HG03196 (cell line): ENCODE data around the gene IMMT.
"Not testable (repeated sequence)": the region's sequence is repeated elsewhere in the genome, so short reads cannot be mapped to it uniquely, and the experiment has no call there.

Source experiments
- ATAC-seq: cut with Tn5 transposase; IDR thresholded peaks from one replicate; pipeline ENCODE4 v1.9.1; 2021; ENCODE audit not compliant: unreplicated experiment

The IMMT gene

DNA sequence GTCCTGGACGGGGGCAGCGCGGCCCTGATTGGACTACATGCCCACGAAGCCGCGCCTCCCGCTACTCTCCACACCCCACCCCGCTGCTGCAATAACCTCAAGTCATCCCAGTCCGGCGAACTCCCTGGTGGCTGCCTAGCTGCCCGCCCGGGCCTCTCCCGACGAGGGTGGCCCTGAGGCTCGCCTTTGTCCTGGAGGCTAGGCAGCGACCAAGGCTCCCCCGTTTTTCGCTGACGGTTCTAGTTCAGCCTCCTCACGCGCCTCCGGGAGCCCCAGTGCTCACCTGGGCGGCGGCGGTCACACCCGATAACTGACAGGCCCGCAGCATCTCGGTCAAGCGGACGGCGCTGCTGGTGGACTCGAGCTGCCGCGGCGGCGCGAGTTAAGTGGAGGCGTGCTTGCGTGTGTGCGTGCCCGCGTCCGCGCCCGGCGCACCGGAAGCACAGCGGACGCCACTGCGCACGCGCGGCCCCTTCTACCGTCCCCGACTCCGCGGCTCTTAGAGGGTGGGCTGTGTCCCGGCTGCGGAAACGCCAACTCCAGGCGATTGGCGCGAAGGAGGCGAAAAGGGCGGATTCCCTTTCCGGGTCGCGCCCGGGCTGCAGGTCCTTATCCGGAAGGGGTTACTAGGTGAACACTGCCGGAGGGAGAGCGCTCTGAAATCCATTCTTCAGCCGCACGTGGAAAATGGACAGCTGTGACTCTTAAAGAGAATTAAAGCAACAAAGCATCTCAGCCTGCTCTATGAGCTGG, at the start of gene IMMT:
IMMT (minus strand) TSS at position 408 of the 753 bp plus-strand sequence; CDS start at position 328, 80 bp downstream.
- ATAC-seq = peak; percentile 86

DNA sequence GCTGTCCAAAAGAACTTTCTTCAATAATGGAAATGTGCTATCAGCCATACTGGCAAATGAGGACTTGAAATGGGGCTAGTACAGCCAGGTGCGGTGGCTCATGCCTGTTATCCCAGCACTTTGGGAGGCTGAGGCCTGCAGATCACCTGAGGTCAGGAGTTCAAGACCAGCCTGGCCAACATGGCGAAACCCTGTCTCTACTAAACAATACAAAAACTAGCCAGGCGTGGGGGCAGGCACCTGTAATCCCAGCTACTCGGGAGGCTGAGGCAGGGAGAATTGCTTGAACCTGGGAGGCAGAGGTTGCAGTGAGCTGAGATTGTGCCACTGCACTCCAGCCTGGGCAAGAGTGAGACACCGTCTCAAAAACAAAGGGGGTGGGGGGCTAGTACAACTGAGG, 49.5 kb upstream of the IMMT start:
- ATAC-seq = not testable (repeated sequence)

DNA sequence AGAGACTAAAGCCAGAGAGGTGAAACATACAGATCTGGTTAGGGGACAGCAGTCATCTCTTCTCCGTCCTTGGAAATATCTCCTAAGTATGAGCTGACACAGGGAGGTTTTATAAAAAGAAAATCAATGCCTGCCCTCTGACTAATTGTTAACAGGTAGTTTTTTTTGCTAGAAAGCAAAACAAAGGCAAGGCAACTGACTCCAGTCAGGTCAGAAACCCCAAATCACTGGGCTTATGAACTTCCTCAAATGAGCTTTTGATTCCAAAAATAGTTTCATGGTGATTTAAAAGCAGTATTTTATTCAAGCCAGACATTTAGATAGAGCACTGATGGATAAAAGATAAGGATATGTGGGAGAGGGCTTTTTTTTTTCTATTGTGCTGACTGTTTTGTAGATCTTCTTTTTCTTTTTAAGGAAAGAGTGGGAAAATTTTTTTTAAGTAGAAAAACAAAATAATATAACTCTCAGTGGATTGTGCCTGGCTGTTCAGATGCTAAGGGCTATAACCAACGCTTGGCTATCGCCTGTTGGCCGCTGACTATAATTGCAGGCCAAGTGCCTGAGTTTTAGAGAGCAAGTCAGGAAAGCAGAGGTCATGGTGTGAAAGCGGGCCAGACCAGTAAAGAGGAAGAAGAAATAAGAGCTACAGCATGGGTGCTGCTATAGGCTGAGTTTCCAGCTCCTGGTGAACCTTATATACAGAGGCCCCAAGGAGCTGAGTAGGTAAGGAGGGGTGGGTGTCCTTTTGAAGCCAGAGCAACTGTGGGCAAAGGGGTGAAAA, 48.9 kb upstream of the IMMT start:
- no peak for ATAC-seq

DNA sequence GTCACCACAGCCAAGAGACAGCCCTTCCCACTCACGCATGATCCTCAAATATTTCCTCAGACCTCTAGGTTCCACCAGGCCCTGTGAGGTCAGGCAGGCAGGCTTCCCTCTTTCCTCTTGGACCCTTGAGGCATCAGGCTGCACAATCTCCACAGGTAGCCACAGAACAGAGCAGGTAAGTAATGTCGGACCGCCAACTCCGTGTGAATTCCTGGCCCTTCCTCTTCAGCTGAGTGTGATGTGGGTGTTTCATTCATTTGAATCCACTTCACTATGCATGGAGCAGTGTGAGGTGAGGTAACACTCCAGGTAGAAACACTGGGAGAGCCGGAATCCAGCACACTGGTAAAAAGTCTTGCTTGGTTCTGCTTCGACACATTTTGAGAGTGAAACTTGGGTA, 48.0 kb upstream of the IMMT start:
- ATAC-seq = no peak

DNA sequence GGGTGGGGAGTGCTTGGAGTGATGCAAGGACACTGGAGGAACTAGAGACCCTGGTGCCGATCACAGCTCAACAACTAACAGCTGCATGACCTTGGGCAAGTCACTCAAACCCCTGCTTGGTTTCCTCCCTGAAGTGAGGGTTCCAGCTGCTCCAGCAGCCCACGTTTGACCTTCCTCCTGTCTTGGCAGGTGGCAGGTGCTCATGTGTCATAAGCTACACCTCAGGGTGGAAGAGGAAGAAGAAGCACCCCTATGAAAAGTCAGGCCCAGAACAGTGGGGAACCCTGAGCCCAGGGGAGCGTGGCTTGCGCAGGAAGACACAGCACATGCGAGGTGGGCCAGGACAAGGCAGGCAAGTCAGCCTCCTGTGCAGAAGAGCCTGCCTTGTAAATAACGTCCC, 46.3 kb upstream of the IMMT start:
- ATAC-seq = no peak

DNA sequence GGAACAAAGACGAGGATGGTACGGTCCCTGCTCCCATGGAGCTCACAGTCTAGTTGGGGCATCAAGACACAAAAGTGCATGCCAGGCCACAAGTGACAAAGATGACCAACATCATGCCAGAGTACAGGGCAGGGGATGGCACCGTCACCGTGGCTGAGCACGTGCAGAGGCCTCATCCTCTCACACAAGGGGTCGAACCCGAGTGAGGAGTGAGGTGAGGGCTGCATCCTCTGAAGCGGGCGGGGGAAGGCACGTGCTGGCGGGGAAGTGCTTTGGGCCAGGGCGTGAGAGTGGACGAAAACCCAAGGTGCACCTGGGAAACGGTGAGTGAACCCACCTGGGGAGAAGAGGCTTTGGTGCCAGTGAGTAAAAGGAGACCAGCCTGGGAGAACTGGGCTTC, 45.0 kb upstream of the IMMT start:
- ATAC-seq = no peak

DNA sequence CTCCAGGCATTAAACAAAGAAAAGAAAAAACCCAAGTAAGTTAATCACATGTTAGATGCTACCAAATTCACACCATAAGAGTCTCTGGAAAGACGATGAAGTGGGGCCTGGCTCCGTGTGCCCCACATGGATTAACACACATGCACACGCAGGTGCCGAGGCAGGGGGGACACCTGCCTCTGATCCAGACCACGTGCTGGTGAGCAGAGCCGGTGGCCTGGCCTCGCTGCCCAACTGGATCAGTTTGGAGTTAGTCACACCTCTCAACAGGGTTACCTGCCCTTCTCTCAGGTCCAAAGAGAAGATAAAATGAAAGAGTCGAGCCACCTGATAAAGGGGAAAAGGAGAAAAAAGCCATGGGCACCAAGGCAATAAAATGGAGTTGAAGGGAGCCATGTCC, 44.5 kb upstream of the IMMT start:
- ATAC-seq = no peak

DNA sequence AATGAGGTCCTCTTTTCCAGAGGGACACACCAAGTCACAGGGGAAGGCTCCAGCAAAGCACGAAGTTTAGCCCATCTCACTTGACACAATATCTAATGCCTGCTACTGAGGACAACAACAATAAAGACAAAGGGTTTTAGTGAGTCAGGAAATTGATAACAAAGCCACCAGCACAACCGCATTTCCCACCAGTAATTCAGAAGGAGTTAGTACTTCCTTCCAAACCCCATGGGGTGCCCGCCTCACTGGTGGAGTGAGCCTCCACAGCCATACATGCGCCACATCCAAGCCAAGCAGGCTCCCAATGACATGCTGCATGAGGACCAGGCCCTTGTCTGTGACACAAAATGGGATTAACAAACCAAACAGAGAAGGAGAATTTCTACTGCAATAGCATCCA, 44.1 kb upstream of the IMMT start:
- no peak for ATAC-seq

DNA sequence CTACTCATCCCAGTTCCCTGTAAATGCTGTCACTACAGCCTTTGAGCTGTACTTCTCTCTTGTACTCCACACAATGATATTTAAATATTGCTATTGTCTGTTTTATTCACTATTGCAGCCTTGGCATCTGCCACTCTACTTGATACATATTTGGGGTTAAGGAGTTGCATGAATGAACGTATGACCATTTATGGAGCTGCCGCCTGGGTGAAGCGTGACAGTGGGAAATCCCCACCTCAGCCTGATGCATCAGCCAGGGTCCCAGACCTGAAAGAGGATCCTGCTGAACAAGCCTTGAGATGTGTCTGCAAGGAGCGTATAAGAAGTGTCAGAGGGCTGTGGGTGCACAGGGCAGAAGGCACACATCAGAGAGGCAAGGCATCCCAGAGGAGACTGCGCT, 43.1 kb upstream of the IMMT start:
- ATAC-seq = peak; percentile 73

DNA sequence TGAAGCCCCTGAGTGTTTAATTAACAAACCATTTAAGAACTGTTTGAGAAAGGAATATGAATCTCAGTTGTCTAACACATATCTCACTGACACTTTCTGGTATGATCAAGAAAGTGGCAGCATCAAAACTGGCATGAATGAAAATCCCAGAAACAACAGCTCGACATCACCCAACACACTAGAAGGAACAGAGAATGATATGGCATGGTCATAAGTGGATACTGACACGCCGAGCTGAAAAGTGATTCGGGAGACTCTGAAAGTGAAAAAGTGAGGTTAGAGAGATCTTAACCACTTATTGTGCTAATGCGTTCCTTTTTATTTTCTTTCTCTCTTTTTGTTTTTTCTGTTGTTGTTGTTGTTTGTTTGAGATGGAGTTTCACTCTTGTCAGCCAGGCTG, 41.9 kb upstream of the IMMT start:
- ATAC-seq = no peak

DNA sequence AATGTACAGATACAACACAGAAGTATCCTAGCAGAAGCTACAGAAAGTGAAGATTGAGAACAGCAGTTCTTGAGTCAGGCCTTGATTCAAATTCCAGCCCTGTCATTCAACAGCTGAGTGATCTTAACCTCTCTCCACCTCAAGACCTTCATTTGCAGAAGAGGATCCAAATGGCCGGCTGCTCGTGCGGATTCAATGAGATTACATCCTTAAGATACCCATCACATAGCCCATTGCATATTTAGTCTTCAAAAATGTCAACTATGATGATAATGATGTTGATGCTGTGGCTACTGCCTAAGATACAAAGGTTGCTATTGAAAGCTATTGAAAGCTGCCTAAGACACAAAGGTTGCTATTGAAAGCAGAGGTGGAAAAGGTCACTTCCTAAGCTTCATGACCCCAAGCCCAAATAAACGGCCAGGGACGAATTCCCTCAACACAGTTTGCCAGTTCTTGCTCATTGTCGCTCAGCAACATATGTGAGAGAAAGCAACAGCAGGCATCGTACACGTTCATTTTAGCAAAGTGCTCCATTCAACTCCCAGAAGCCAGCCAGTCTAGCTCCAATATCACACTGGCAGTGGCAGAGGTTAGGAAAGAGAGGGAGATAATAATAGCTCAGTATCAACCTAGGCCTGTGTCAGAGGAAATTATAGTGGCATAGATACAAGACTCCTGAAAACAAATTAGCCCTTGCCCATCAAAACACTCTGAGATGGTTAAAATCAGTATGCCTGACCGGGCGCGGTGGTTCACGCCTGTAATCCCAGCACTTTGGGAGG, 40.1 kb upstream of the IMMT start:
- ATAC-seq = no peak

DNA sequence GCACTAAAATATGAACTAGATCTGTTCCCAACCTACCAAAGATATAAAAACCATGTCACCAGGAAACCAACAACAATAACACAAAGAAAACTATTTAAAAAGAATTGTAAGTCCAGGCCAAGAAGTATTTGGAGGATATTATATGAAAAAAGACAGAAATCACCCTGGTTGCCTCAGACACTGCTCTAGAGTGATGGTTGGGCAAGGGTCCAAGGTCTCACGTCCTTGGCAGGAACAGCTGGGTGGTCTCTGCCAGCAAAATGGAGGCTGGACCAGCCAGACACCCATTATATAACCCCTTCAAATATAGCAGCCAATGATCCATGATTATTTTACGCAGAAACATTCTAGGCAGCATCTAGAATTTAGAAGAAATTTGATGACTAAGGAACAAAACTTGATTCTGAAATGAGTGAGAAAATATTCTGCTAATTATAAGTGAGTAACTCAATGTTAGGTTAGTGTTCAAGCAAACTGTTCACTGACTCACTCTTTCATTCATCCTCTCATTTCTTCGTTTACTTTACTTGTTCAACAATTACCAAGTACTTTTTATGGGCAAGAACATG, 39.4 kb upstream of the IMMT start:
- no peak for ATAC-seq

DNA sequence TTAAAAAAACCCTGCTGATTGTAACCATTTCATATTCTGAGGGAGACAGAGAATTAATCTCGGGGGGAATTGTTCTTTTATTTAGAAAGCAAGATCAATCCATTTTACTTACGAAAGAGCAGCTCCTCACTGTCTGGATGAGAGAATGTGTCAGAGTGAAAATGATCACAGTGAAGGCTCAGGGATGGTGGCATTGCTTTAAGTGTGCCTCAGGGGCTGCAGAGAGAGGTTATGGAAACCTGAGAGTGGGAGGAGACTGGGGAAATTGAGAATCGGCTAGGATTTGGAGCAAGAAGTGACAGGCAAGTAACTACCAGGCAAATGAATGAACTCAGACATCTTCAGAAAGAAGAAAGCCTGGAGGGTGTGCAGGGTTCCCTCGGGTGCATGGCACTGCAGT, 38.2 kb upstream of the IMMT start:
- ATAC-seq = no peak

DNA sequence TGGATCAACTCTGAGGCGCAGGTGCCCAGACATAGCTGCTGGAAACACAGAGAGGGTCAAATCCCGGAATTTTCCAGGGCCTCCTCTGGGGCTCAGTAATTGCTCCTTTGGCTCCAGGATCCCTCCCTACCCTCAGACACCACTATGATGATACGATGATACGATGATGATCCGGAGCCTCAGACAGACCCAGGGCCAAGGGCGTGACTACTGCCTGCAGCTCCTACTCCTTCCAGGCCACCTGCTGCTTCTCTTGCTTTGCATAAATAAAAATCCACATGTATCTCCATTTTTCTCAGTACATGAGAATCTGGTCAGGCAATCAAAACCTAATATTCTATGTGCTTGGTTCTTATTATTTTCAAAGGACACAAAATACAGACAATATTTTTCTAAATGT, 37.6 kb upstream of the IMMT start:
- no peak for ATAC-seq

DNA sequence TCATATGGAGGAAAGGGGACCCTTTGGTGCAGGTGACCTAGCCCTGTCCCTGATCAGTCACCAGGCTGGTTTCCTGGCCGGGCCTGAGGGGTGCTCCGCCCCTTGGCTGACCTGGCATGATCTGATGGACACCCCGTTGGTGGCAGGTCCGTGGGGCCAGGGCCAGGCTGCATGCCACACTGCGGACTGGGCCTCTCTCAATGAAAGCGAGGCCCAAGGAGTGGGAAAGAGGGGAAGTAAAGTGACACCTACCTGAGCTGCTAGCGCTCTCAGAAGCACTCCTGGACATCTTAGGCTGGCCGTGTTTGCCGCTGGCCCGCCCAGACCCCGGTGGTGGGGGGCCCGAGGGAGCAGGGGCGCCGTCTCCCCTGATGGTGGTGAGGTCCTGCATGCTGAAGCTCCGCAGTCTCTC, 37.1 kb upstream of the IMMT start:
- ATAC-seq = no peak

DNA sequence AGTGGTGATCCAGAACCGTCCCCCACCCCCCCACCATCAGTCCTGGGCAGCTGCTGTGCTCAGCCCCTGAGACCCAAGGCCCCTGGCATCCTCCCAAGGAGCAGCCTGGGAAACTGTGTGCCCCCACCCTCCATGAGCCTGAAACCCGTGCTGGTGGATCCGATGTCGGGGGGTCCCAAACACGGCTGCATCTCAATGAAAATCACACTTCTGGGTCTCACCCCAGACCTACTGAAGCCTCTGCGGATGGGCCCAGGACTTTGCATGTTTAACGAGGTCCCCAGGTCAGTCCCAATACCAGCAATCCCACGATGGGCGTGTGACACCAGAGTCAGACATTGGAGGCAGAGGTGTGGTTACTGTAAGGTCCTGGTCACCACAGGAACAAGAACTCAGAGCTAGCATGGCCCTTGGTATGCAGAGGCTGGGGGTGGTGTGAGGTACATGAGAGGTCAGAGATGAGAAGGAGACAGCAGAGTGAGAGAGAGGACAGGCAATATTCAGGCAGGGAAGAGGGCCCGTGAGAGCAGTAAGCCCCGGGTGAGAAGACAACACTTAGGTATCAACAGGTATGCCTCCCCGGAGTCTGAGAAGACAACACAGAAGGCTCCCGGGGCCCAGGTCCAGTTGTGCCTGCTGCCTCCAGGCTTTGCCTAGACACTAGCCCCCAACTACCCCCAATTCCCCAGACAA, 36.6 kb upstream of the IMMT start:
- ATAC-seq = no peak

DNA sequence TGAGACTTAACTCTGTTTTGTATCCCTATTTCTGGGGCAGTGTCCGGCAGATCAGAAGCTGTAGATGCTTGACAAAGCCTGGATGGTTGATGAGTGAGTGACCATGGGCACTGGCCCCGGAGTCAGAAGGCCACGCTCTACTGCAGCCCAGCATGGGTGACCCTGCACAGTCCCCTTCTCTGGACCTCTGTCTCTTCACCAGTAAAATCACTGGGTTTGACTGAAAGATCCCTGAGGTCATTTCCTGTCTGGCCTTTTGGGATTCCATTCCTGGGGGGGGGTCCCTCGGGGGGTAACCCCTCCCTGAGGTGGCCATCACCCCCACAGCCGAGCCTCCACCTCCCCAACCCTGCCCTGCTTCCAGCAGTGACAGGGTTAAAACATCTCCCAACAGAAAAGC, 35.7 kb upstream of the IMMT start:
- ATAC-seq = no peak

DNA sequence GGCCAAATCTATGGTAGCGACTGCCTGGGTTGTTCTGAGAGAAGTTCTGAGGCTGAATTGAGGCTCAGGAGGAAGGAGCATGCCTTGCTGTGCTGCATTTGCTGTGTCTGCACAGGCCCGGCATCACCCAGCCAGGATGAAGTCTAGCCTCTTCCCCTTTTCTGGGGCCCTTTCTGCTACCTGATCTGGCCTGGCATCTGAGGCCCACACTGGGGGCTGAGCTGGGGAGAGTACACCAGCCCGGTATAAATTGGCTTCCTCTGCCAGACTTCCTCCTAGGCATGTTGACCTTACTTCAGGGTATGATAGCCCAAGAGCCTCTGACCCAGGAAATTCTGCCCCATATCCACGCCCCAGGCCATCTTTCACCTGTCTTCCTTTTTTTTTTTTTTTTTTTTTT, 34.0 kb upstream of the IMMT start:
- ATAC-seq = no peak

DNA sequence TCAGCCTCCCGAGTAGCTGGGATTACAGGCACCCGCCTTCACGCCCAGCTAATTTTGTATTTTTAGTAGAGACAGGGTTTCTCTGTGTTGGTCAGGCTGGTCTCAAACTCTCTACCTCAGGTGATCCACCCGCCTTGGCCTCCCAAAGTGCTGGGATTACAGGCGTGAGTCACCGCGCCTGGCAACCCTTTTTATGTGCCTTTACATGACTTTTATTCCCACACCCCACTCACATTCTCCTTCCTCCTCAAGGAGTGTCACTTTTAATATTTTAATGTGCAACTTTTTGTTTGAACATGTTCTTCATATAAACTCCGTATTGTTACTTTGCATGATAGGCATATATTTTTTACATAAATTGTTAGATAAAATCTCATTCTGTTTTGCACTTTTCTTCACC, 33.3 kb upstream of the IMMT start:
- not testable (repeated sequence) for ATAC-seq

DNA sequence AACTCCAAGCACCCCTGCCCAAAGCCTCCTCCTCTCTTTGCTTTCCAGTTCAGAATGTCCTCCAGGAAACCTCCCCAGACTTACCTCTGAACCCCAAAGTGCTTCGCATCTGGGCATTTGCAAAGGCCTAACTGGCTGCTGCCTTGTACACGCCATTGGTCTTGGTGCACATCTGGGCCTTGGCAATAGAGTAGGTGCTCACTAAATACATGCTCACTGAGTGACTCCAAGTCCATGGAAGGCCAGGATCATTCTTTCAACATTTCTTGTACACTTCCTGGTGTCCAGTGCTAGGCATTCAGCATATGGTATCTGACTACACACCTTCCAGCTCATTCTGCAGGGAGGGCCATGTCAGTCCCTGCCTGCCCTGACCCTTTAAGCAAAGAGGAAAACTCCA, 32.4 kb upstream of the IMMT start:
- ATAC-seq = no peak
